Measurements from ENCODE around the gene ULK1.

Gene ULK1

GRCh38 chr12:131892711-131893604 lies 1.5 kb upstream of the ULK1 start:
- DNase-seq (ENCODE audit: low read depth): no peak

GRCh38 chr12:131893605-131894312 lies 663 bp upstream of the ULK1 start:
- no peak for DNase-seq (ENCODE audit: low read depth)

- DNase-seq (ENCODE audit: low read depth): no peak
Observed at GRCh38 chr12:131894981-131895639, 688 bp downstream of the ULK1 start.

GRCh38 chr12:131895640-131896079 lies 1.2 kb downstream of the ULK1 start:
- no peak for DNase-seq (ENCODE audit: low read depth)

GRCh38 chr12:131896080-131896810 lies 1.8 kb downstream of the ULK1 start:
- DNase-seq (ENCODE audit: low read depth): peak; percentile 36

GRCh38 chr12:131896811-131897270 lies 2.4 kb downstream of the ULK1 start:
- DNase-seq (ENCODE audit: low read depth): no peak

GRCh38 chr12:131897276-131897675 lies 2.9 kb downstream of the ULK1 start:
- DNase-seq (ENCODE audit: low read depth): no peak

- no peak for DNase-seq (ENCODE audit: low read depth)
Observed at GRCh38 chr12:131897875-131898274, 3.5 kb downstream of the ULK1 start.

GRCh38 chr12:131900397-131900796 lies 6.0 kb downstream of the ULK1 start:
- no peak for DNase-seq (ENCODE audit: low read depth)

- DNase-seq (ENCODE audit: low read depth): no peak
Observed at GRCh38 chr12:131901431-131902331, 7.3 kb downstream of the ULK1 start.

GRCh38 chr12:131902332-131903241 lies 8.2 kb downstream of the ULK1 start:
- DNase-seq (ENCODE audit: low read depth): no peak

- no peak for DNase-seq (ENCODE audit: low read depth)
Observed at GRCh38 chr12:131903270-131904255, 9.1 kb downstream of the ULK1 start.

- no peak for DNase-seq (ENCODE audit: low read depth)
Observed at GRCh38 chr12:131904346-131904745, 9.9 kb downstream of the ULK1 start.

- DNase-seq (ENCODE audit: low read depth): no peak
Observed at GRCh38 chr12:131905081-131905629, 10.7 kb downstream of the ULK1 start.

GRCh38 chr12:131905630-131906091 lies 11.2 kb downstream of the ULK1 start:
- DNase-seq (ENCODE audit: low read depth): no peak

- DNase-seq (ENCODE audit: low read depth): no peak
Observed at GRCh38 chr12:131907379-131908091, 13.1 kb downstream of the ULK1 start.

All from non-pigmented ciliary epithelial cell (primary cell).